Activated naive CD8-positive, alpha-beta T cell treated with anti-CD3 and anti-CD28 coated beads, Interleukin-2, amount 10 ng/mL, durations not matched to agents 7 days and 5 days (primary cell): ENCODE results near the gene PRMT7. TPM values are rescaled to one million over a fixed set of nuclear protein-coding genes. Genes with fewer than 3 reads are reported as not detected.

Experiments used
- ATAC-seq: fragments of 150-1000 bp; cut with Tn5 transposase; one replicate; pipeline ENCODE4 v1.10.0; 2021; ENCODE audit warnings: low read depth, moderate library complexity
- POLR2A ChIA-PET: fragments of 350-600 bp; sonication (Branson Sonifier 250); formaldehyde crosslinking; loops from one replicate; lab custom pipeline; 2021; ENCODE audit warnings: antibody characterized with exemption; lab: Charles Lee
- DNase-seq: peaks from one replicate; pipeline ENCODE4 v3.0.0; 2021
- H3K27ac Mint-ChIP-seq: one replicate; pipeline ENCODE4 v1.8.0; 2022; ENCODE audit warnings: mild to moderate bottlenecking, mixed read lengths
- H3K27me3 Mint-ChIP-seq: one replicate; pipeline ENCODE4 v1.8.0; 2022; ENCODE audit warnings: mild to moderate bottlenecking, moderate library complexity, mixed read lengths
- H3K36me3 Mint-ChIP-seq: one replicate; pipeline ENCODE4 v1.8.0; 2021; ENCODE audit warnings: mild to moderate bottlenecking, mixed read lengths
- H3K4me1 Mint-ChIP-seq: one replicate; pipeline ENCODE4 v1.8.0; 2021; ENCODE audit warnings: mixed read lengths
- H3K4me3 Mint-ChIP-seq: one replicate; pipeline ENCODE4 v1.8.0; 2022; ENCODE audit warnings: mild to moderate bottlenecking, moderate library complexity, mixed read lengths
- H3K9me3 Mint-ChIP-seq: one replicate; pipeline ENCODE4 v1.8.0; 2021; ENCODE audit warnings: mixed read lengths
- total RNA-seq, 2 experiments: library from RNA; stranded (reverse); gene quantifications; one replicate each; pipeline ENCODE4 v1.2.3, GENCODE V29; 2021

PRMT7 gene
- total RNA-seq, 2 experiments from 2014 or later: 85.7 to 87.3 TPM

GRCh38 chr16:68345351-68345810 is 34.6 kb downstream of the PRMT7 start:
- POLR2A ChIA-PET: interaction anchor here (3.5 kb wide), 1 partner anchor 12 kb away, joined by 29 read pairs; no protein-coding TSS in a partner anchor
- ATAC-seq (peak; percentile 98), DNase-seq (peak; percentile 69)
- Mint-ChIP-seq H3K36me3 (peaks cover 60% of the 10 kb centered on the region), H3K9me3 (no peaks in the 10 kb centered on the region), H3K27me3 (no peaks in the 10 kb centered on the region), H3K4me3 (peak overlapping the region; percentile 72), H3K4me1 (peaks cover 33% of the 10 kb centered on the region), H3K27ac (peak overlapping the region; percentile 80)

GRCh38 chr16:68345958-68346635 is 35.3 kb downstream of the PRMT7 start:
- POLR2A ChIA-PET: interaction anchor here (1.9 to 3.5 kb wide), 2 partner anchors 10 to 11 kb away, joined by 13 to 29 read pairs; no protein-coding TSS in a partner anchor
- no peak for ATAC-seq
- Mint-ChIP-seq H3K4me3 (peak overlapping the region; percentile 72), H3K9me3 (no peaks in the 10 kb centered on the region), H3K27me3 (no peaks in the 10 kb centered on the region), H3K36me3 (peaks cover 56% of the 10 kb centered on the region), H3K4me1 (peaks cover 35% of the 10 kb centered on the region), H3K27ac (peak overlapping the region; percentile 80)
- no peak for DNase-seq

- Mint-ChIP-seq H3K9me3 (no peaks in the 10 kb centered on the region), H3K4me1 (peaks cover 36% of the 10 kb centered on the region), H3K4me3 (peak overlapping the region; percentile 72), H3K27me3 (no peaks in the 10 kb centered on the region), H3K36me3 (peaks cover 62% of the 10 kb centered on the region), H3K27ac (peak overlapping the region; percentile 80)
- POLR2A ChIA-PET: interaction anchor here (0.8 to 1.9 kb wide), 3 partner anchors 9 to 15 kb away, joined by 4 to 13 read pairs (median 4); no protein-coding TSS in a partner anchor
- no peak for ATAC-seq
- DNase-seq: no peak
Observed at GRCh38 chr16:68346892-68347480, 36.2 kb downstream of the PRMT7 start.

- H3K27me3 Mint-ChIP-seq: no peaks in the 10 kb centered on the region
- H3K4me1 Mint-ChIP-seq: peaks cover 36% of the 10 kb centered on the region
- ATAC-seq: no peak
- POLR2A ChIA-PET: interaction anchor here (1.4 to 1.9 kb wide), 2 partner anchors 9 to 13 kb away, joined by 4 to 13 read pairs; no protein-coding TSS in a partner anchor
- H3K9me3 Mint-ChIP-seq: no peaks in the 10 kb centered on the region
- DNase-seq: no peak
- peaks cover 62% of the 10 kb centered on the region for H3K36me3 Mint-ChIP-seq
- peak overlapping the region; percentile 80 for H3K27ac Mint-ChIP-seq
- peak overlapping the region; percentile 72 for H3K4me3 Mint-ChIP-seq
Observed at GRCh38 chr16:68347605-68348004, 36.8 kb downstream of the PRMT7 start.

- Mint-ChIP-seq H3K27me3 (no peaks in the 10 kb centered on the region), H3K4me1 (peaks cover 36% of the 10 kb centered on the region), H3K9me3 (no peaks in the 10 kb centered on the region), H3K4me3 (peak overlapping the region; percentile 8), H3K27ac (no peak overlapping the region), H3K36me3 (peaks cover 65% of the 10 kb centered on the region)
- DNase-seq (no peak), ATAC-seq (no peak)
- POLR2A ChIA-PET: interaction anchor here (1.4 kb wide), 1 partner anchor 12 kb away, joined by 4 read pairs; no protein-coding TSS in a partner anchor
Observed at GRCh38 chr16:68348639-68349445, 38.0 kb downstream of the PRMT7 start.

GRCh38 chr16:68349838-68350410 is 39.1 kb downstream of the PRMT7 start:
- H3K27ac Mint-ChIP-seq: no peak overlapping the region
- H3K9me3 Mint-ChIP-seq: no peaks in the 10 kb centered on the region
- no peaks in the 10 kb centered on the region for H3K27me3 Mint-ChIP-seq
- ATAC-seq (no peak), DNase-seq (no peak)
- POLR2A ChIA-PET: no interaction called here
- H3K36me3 Mint-ChIP-seq: peaks cover 72% of the 10 kb centered on the region
- H3K4me3 Mint-ChIP-seq: no peak overlapping the region
- peaks cover 36% of the 10 kb centered on the region for H3K4me1 Mint-ChIP-seq

GRCh38 chr16:68350813-68351350 is 40.1 kb downstream of the PRMT7 start:
- no peak overlapping the region for H3K27ac Mint-ChIP-seq
- H3K36me3 Mint-ChIP-seq: peaks cover 72% of the 10 kb centered on the region
- ATAC-seq: no peak

GRCh38 chr16:68351463-68351862 is 40.6 kb downstream of the PRMT7 start:
- H3K4me1 Mint-ChIP-seq: peaks cover 34% of the 10 kb centered on the region
- no peaks in the 10 kb centered on the region for H3K27me3 Mint-ChIP-seq
- no peak overlapping the region for H3K4me3 Mint-ChIP-seq
- DNase-seq: no peak
- ATAC-seq: no peak
- POLR2A ChIA-PET: no interaction called here
- peaks cover 71% of the 10 kb centered on the region for H3K36me3 Mint-ChIP-seq
- no peaks in the 10 kb centered on the region for H3K9me3 Mint-ChIP-seq
- no peak overlapping the region for H3K27ac Mint-ChIP-seq

More at GRCh38 chr16:68350813-68351350, 40.1 kb downstream of the PRMT7 start:
- POLR2A ChIA-PET: no interaction called here
- Mint-ChIP-seq H3K9me3 (no peaks in the 10 kb centered on the region), H3K4me1 (peaks cover 33% of the 10 kb centered on the region), H3K4me3 (no peak overlapping the region), H3K27me3 (no peaks in the 10 kb centered on the region)
- DNase-seq: no peak

- Mint-ChIP-seq H3K9me3 (no peaks in the 10 kb centered on the region), H3K27ac (no peak overlapping the region), H3K4me1 (peaks cover 34% of the 10 kb centered on the region), H3K36me3 (peaks cover 67% of the 10 kb centered on the region), H3K4me3 (no peak overlapping the region), H3K27me3 (no peaks in the 10 kb centered on the region)
- POLR2A ChIA-PET: no interaction called here
- ATAC-seq (no peak), DNase-seq (no peak)
Observed at GRCh38 chr16:68351991-68352431, 41.2 kb downstream of the PRMT7 start.

GRCh38 chr16:68353366-68353765 is 42.5 kb downstream of the PRMT7 start:
- no peaks in the 10 kb centered on the region for H3K27me3 Mint-ChIP-seq
- peaks cover 64% of the 10 kb centered on the region for H3K36me3 Mint-ChIP-seq
- POLR2A ChIA-PET: no interaction called here
- no peak for DNase-seq
- no peaks in the 10 kb centered on the region for H3K9me3 Mint-ChIP-seq
- H3K27ac Mint-ChIP-seq: no peak overlapping the region
- no peak overlapping the region for H3K4me3 Mint-ChIP-seq
- no peak for ATAC-seq
- peaks cover 33% of the 10 kb centered on the region for H3K4me1 Mint-ChIP-seq

GRCh38 chr16:68354816-68355215 is 44.0 kb downstream of the PRMT7 start:
- ATAC-seq (no peak), DNase-seq (no peak)
- Mint-ChIP-seq H3K27ac (peak overlapping the region; percentile 45), H3K36me3 (peaks cover 54% of the 10 kb centered on the region), H3K27me3 (no peaks in the 10 kb centered on the region), H3K9me3 (no peaks in the 10 kb centered on the region), H3K4me1 (peaks cover 34% of the 10 kb centered on the region), H3K4me3 (no peak overlapping the region)
- POLR2A ChIA-PET: interaction anchor here (3.0 to 4.1 kb wide), 3 partner anchors 8 to 15 kb away, joined by 13 to 29 read pairs (median 27); no protein-coding TSS in a partner anchor

- DNase-seq: peak; percentile 40
- Mint-ChIP-seq H3K9me3 (no peaks in the 10 kb centered on the region), H3K36me3 (peaks cover 52% of the 10 kb centered on the region), H3K27ac (peak overlapping the region; percentile 81), H3K4me3 (peak overlapping the region; percentile 68), H3K4me1 (peaks cover 35% of the 10 kb centered on the region), H3K27me3 (peaks cover 4% of the 10 kb centered on the region)
- POLR2A ChIA-PET: interaction anchor here (0.6 to 4.1 kb wide), 15 partner anchors 8 to 865 kb away, joined by 3 to 29 read pairs (median 5); partner anchors contain the start of genes PRMT7 and SLC7A6OS
- ATAC-seq: peak; percentile 1
Observed at GRCh38 chr16:68355447-68356248, 44.8 kb downstream of the PRMT7 start.
